Nephron progenitor cell (in vitro differentiated cells): ENCODE measurements around the gene CEP85.

Source experiments
- DNase-seq: peaks from one replicate; pipeline ENCODE4 v3.0.0; 2021
- H3K27ac Mint-ChIP-seq: 2 replicates; pipeline ENCODE4 v1.8.0; 2021; ENCODE audit warnings: mild to moderate bottlenecking, moderate library complexity, mixed read lengths
- H3K27me3 Mint-ChIP-seq: 2 replicates; pipeline ENCODE4 v1.8.0; 2021; ENCODE audit warnings: mild to moderate bottlenecking, low read depth, mixed read lengths; ENCODE audit not compliant: poor library complexity
- H3K36me3 Mint-ChIP-seq: 2 replicates; pipeline ENCODE4 v1.8.0; 2021; ENCODE audit warnings: low read depth, mixed read lengths
- H3K4me1 Mint-ChIP-seq: 2 replicates; pipeline ENCODE4 v1.8.0; 2021; ENCODE audit warnings: mixed read lengths
- H3K4me3 Mint-ChIP-seq: 2 replicates; pipeline ENCODE4 v1.8.0; 2021; ENCODE audit warnings: mild to moderate bottlenecking, moderate library complexity, mixed read lengths
- H3K9me3 Mint-ChIP-seq: 2 replicates; pipeline ENCODE4 v1.8.0; 2021; ENCODE audit warnings: mild to moderate bottlenecking, moderate library complexity, mixed read lengths
- CTCF ChIP-seq: fragments of 200-600 bp; sonication (generic); IDR thresholded peaks from 2 replicates; pipeline ENCODE4 v1.5.0; 2021; ENCODE audit warnings: antibody characterized with exemption

The CEP85 gene

GRCh38 chr1:26215246-26215645 is 18.8 kb upstream of the CEP85 start:
- H3K36me3 Mint-ChIP-seq, result no peaks in the 10 kb centered on the region

GRCh38 chr1:26218906-26219494 is 15.0 kb upstream of the CEP85 start:
- Mint-ChIP-seq H3K4me1 (peaks cover 25% of the 10 kb centered on the region), H3K9me3 (no peaks in the 10 kb centered on the region), H3K36me3 (no peaks in the 10 kb centered on the region), H3K4me3 (no peak overlapping the region), H3K27me3 (peaks cover 28% of the 10 kb centered on the region), H3K27ac (no peak overlapping the region)
- no peak for DNase-seq
- no peak for TF ChIP-seq CTCF

More at GRCh38 chr1:26215246-26215645, 18.8 kb upstream of the CEP85 start:
- Mint-ChIP-seq H3K4me1 (peaks cover 23% of the 10 kb centered on the region), H3K27ac (no peak overlapping the region), H3K27me3 (peaks cover 17% of the 10 kb centered on the region), H3K9me3 (no peaks in the 10 kb centered on the region), H3K4me3 (no peak overlapping the region)
- TF ChIP-seq CTCF, result no peak
- DNase-seq, result no peak

GRCh38 chr1:26220199-26220912 is 13.6 kb upstream of the CEP85 start:
- peaks cover 28% of the 10 kb centered on the region for H3K4me1 Mint-ChIP-seq
- peak; percentile 25 for DNase-seq
- H3K27me3 Mint-ChIP-seq, result peaks cover 37% of the 10 kb centered on the region
- H3K27ac Mint-ChIP-seq, result peak overlapping the region; percentile 71
- no peaks in the 10 kb centered on the region for H3K9me3 Mint-ChIP-seq
- no peaks in the 10 kb centered on the region for H3K36me3 Mint-ChIP-seq
- TF ChIP-seq CTCF, result no peak
- no peak overlapping the region for H3K4me3 Mint-ChIP-seq

GRCh38 chr1:26221094-26221493 is 12.9 kb upstream of the CEP85 start:
- no peak for DNase-seq
- H3K9me3 Mint-ChIP-seq, result no peaks in the 10 kb centered on the region
- no peak overlapping the region for H3K27ac Mint-ChIP-seq
- TF ChIP-seq CTCF, result no peak
- peaks cover 36% of the 10 kb centered on the region for H3K4me1 Mint-ChIP-seq
- H3K4me3 Mint-ChIP-seq, result no peak overlapping the region
- no peaks in the 10 kb centered on the region for H3K36me3 Mint-ChIP-seq
- H3K27me3 Mint-ChIP-seq, result peaks cover 40% of the 10 kb centered on the region

- no peak overlapping the region for H3K27ac Mint-ChIP-seq
These were observed 9.4 kb upstream of the CEP85 start for GRCh38 chr1:26224606-26225005.

More at GRCh38 chr1:26224606-26225005, 9.4 kb upstream of the CEP85 start:
- no peak for DNase-seq
- peaks cover 57% of the 10 kb centered on the region for H3K27me3 Mint-ChIP-seq
- peaks cover 33% of the 10 kb centered on the region for H3K4me1 Mint-ChIP-seq
- H3K36me3 Mint-ChIP-seq, result no peaks in the 10 kb centered on the region
- TF ChIP-seq CTCF, result no peak
- peak overlapping the region; percentile 83 for H3K4me3 Mint-ChIP-seq
- H3K9me3 Mint-ChIP-seq, result no peaks in the 10 kb centered on the region
